HepG2 (cell line): ENCODE results near the gene CYTH1. TPM values are rescaled to one million over a fixed set of nuclear protein-coding genes. Genes with fewer than 3 reads are reported as not detected.

Experiments used
- ATAC-seq: fragments of 200-7000 bp; cut with Tn5 transposase; 3 replicates; pipeline ENCODE4 v1.9.1; 2020; ENCODE audit warnings: mild to moderate bottlenecking, moderate library complexity
- BruUV-seq: library from RNA; stranded (reverse); fragments of 400-500 nt; replicated peaks from 2 replicates; lab custom pipeline; 2021; lab: Mats Ljungman, UMichigan
- CTCF ChIA-PET: fragments of 300-600 bp; formaldehyde crosslinking; extraction: SDS; loops from one replicate; lab custom pipeline; 2021; ENCODE audit warnings: low total read pairs, inconsistent platforms, low intra/inter-chr PET ratio; lab: Yijun Ruan, JAX
- POLR2A ChIA-PET: fragments of 350-600 bp; sonication (Branson Sonifier 250); formaldehyde crosslinking; loops from one replicate; lab custom pipeline; 2020; ENCODE audit warnings: antibody characterized with exemption, inconsistent platforms; lab: Yijun Ruan, JAX
- DNase-seq: peaks from one replicate; pipeline ENCODE4 v3.0.0-alpha.2; 2015; ENCODE audit warnings: low spot score
- FAIRE-seq: peaks from 3 replicates; lab custom pipeline; 2011; peaks lifted over from hg19 to GRCh38; lab: Jason Lieb, UNC
- H2AFZ ChIP-seq: one replicate; pipeline ENCODE4 v1.6.1; 2011; ENCODE audit warnings: low read length, inconsistent platforms
- H3K27ac ChIP-seq: fragments of 300-600 bp; 3 replicates; pipeline ENCODE4 v1.8.0; 2011; ENCODE audit warnings: mixed run types, mild to moderate bottlenecking, mixed read lengths, low read length, inconsistent platforms; ENCODE audit not compliant: insufficient read depth; ENCODE audit errors: extremely low read length
- H3K27me3 ChIP-seq, 2 experiments: fragments of 200-600 bp in 1 of 2; 2 replicates in 1 of 2; 3 replicates in 1 of 2; pipeline versions ENCODE4 v1.6.0 to v1.8.0; 2011; ENCODE audit warnings: low read length in 2 of 2, mild to moderate bottlenecking in 2 of 2, moderate library complexity in 2 of 2, inconsistent platforms in 1 of 2; ENCODE audit not compliant: insufficient read depth in 2 of 2, control insufficient read depth in 1 of 2
- H3K36me3 ChIP-seq, 2 experiments: fragments of 200-600 bp in 1 of 2; replicated peaks in 1 of 2; 2 replicates in 1 of 2; 3 replicates in 1 of 2; pipeline versions ENCODE4 v1.5.1 to v1.8.0; 2011; ENCODE audit warnings: low read length in 2 of 2, inconsistent platforms in 1 of 2; ENCODE audit not compliant: insufficient read depth in 2 of 2, control insufficient read depth in 1 of 2
- H3K4me1 ChIP-seq: 2 replicates; pipeline ENCODE4 v1.5.1; 2012; ENCODE audit warnings: low read length, inconsistent platforms; ENCODE audit not compliant: insufficient read depth
- H3K4me2 ChIP-seq: 2 replicates; pipeline ENCODE4 v1.6.0; 2011; ENCODE audit warnings: low read depth, low read length, inconsistent platforms
- H3K4me3 ChIP-seq, 3 experiments: fragments of 200-600 bp in 1 of 3; sonication (generic), shearing (Covaris generic) in 1 of 3; replicated peaks in 1 of 3; 2 replicates each; pipeline ENCODE4 v1.5.1; 2011 to 2016; ENCODE audit warnings: low read length in 3 of 3, inconsistent platforms in 2 of 3, low read depth in 2 of 3, mild to moderate bottlenecking in 2 of 3, control low read depth in 1 of 3, mixed read lengths in 1 of 3; ENCODE audit not compliant: insufficient read depth in 1 of 3
- H3K79me2 ChIP-seq: one replicate; pipeline ENCODE4 v1.6.1; 2011; ENCODE audit warnings: low read length, inconsistent platforms; ENCODE audit not compliant: insufficient read depth
- H3K9ac ChIP-seq: 2 replicates; pipeline ENCODE4 v1.6.0; 2011; ENCODE audit warnings: mild to moderate bottlenecking, low read depth, low read length, inconsistent platforms; ENCODE audit not compliant: insufficient read depth
- H3K9me3 ChIP-seq: 2 replicates; pipeline ENCODE4 v1.5.1; 2012; ENCODE audit warnings: mild to moderate bottlenecking, low read length
- H4K20me1 ChIP-seq: 2 replicates; pipeline ENCODE4 v1.6.0; 2011; ENCODE audit warnings: inconsistent platforms, mild to moderate bottlenecking, low read length, moderate library complexity; ENCODE audit not compliant: insufficient read depth
- ATF7 ChIP-seq, 2 experiments: fragments of 450-650 bp in 1 of 2; sonication (generic) in 1 of 2; formaldehyde crosslinking in 1 of 2; IDR thresholded peaks; 2 replicates each; pipeline versions ENCODE4 v1.4.0 to v1.6.1; 2016 to 2020; ENCODE audit warnings: antibody characterized with exemption in 1 of 2, mild to moderate bottlenecking in 1 of 2, missing genetic modification reagents in 1 of 2
- CBX2 ChIP-seq, 2 experiments: fragments of 200-600 bp in 1 of 2; sonication (generic); formaldehyde crosslinking in 1 of 2; IDR thresholded peaks; 2 replicates each; pipeline versions ENCODE4 v1.7.0 to v1.8.1; 2018 to 2022; ENCODE audit warnings: low read depth in 2 of 2, low read length in 1 of 2, mild to moderate bottlenecking in 1 of 2, missing genetic modification reagents in 1 of 2
- GFI1 ChIP-seq: sonication (generic); formaldehyde crosslinking; IDR thresholded peaks from 2 replicates; pipeline ENCODE4 v1.5.0; 2020; ENCODE audit warnings: missing genetic modification reagents, mild to moderate bottlenecking, borderline replicate concordance
- HNF4A ChIP-seq: sonication (generic); formaldehyde crosslinking; IDR thresholded peaks from 2 replicates; pipeline ENCODE4 v1.4.0; 2020; ENCODE audit warnings: missing genetic modification reagents
- NKX3-1 ChIP-seq: sonication (generic); formaldehyde crosslinking; IDR thresholded peaks from 2 replicates; pipeline ENCODE4 v1.5.0; 2020; ENCODE audit warnings: missing genetic modification reagents
- RORA ChIP-seq: sonication (generic); formaldehyde crosslinking; IDR thresholded peaks from 2 replicates; pipeline ENCODE4 v1.5.0; 2020; ENCODE audit warnings: mild to moderate bottlenecking, missing genetic modification reagents, moderate library complexity
- THAP8 ChIP-seq: sonication (generic); formaldehyde crosslinking; IDR thresholded peaks from 2 replicates; pipeline ENCODE4 v1.5.1; 2020; ENCODE audit warnings: missing genetic modification reagents, mild to moderate bottlenecking, borderline replicate concordance
- ZBTB1 ChIP-seq: sonication (generic); formaldehyde crosslinking; IDR thresholded peaks from 2 replicates; pipeline ENCODE4 v1.4.0; 2020; ENCODE audit warnings: missing genetic modification reagents, borderline replicate concordance
- ZBTB21 ChIP-seq: sonication (generic); formaldehyde crosslinking; IDR thresholded peaks from 2 replicates; pipeline ENCODE4 v1.4.0; 2020; ENCODE audit warnings: missing genetic modification reagents
- ZNF333 ChIP-seq: sonication (generic); formaldehyde crosslinking; IDR thresholded peaks from 2 replicates; pipeline ENCODE4 v1.4.0; 2020; ENCODE audit warnings: mild to moderate bottlenecking, missing genetic modification reagents, borderline replicate concordance
- ZNF790 ChIP-seq: sonication (generic); formaldehyde crosslinking; IDR thresholded peaks from 2 replicates; pipeline ENCODE4 v1.8.0; 2022; ENCODE audit warnings: missing genetic modification reagents, mild to moderate bottlenecking, borderline replicate concordance
- ZNF891 ChIP-seq: sonication (generic); formaldehyde crosslinking; IDR thresholded peaks from 2 replicates; pipeline ENCODE4 v1.5.0; 2020; ENCODE audit warnings: mild to moderate bottlenecking, missing genetic modification reagents
- whole genome bisulfite sequencing: methylation state at CpG from one replicate; pipeline ENCODE4 v1.1.6; 2017; ENCODE audit warnings: low lambda C conversion rate; 5-methylcytosine and 5-hydroxymethylcytosine counted together
- in situ Hi-C: cut with HindIII; loops from 2 replicates; pipeline ENCODE4 v1.10.0; 2017; ENCODE audit warnings: low pct_unique_long_range_greater_than_20kb; ENCODE audit not compliant: extremely low pct_ligation_motif_present
- intact Hi-C: fragments of 100-400 bp; cut with micrococcal nuclease; formaldehyde crosslinking; loops from one replicate; pipeline ENCODE4 v1.10.0; 2022; ENCODE audit not compliant: unreplicated experiment
- polyA plus RNA-seq, 8 experiments: library from polyadenylated mRNA; depleted of rRNA in 3 of 8; stranded (reverse) in 7 of 8; unstranded in 1 of 8; fragments of >200 nt; fragmentation: Illumina TruSeq in 4 of 8; extraction: Trizol in 4 of 8; gene quantifications; 2 replicates each; pipeline versions ENCODE4 v1.2.1 to v1.2.3, GENCODE V29; 2011 to 2016; ENCODE audit warnings: low read depth in 4 of 8, missing spikeins in 1 of 8, mixed read lengths in 1 of 8; ENCODE audit not compliant: insufficient read depth in 1 of 8
- total RNA-seq, 5 experiments: library from RNA; depleted of rRNA; stranded (reverse); fragments of >200 nt; fragmentation: Illumina TruSeq; extraction: Trizol; gene quantifications; 2 replicates each; pipeline ENCODE4 v1.2.3, GENCODE V29; 2016; ENCODE audit warnings: low read depth in 1 of 5
- TF ChIP-seq, protein P1 (sequence below): sonication (generic); formaldehyde crosslinking; IDR thresholded peaks from 2 replicates; pipeline ENCODE4 v1.5.1; 2020; ENCODE audit warnings: missing genetic modification reagents, mild to moderate bottlenecking, borderline replicate concordance
- TF ChIP-seq, protein P2 (sequence below): sonication (generic); formaldehyde crosslinking; IDR thresholded peaks from 2 replicates; pipeline ENCODE4 v1.4.0; 2020; ENCODE audit warnings: missing genetic modification reagents

CYTH1 gene
- total and polyA plus RNA-seq, 2 of the 13 experiments (the other 11 are each of a cell fraction or from before 2014, with no cell fraction given) = 20.1 to 48.9 TPM

DNA sequence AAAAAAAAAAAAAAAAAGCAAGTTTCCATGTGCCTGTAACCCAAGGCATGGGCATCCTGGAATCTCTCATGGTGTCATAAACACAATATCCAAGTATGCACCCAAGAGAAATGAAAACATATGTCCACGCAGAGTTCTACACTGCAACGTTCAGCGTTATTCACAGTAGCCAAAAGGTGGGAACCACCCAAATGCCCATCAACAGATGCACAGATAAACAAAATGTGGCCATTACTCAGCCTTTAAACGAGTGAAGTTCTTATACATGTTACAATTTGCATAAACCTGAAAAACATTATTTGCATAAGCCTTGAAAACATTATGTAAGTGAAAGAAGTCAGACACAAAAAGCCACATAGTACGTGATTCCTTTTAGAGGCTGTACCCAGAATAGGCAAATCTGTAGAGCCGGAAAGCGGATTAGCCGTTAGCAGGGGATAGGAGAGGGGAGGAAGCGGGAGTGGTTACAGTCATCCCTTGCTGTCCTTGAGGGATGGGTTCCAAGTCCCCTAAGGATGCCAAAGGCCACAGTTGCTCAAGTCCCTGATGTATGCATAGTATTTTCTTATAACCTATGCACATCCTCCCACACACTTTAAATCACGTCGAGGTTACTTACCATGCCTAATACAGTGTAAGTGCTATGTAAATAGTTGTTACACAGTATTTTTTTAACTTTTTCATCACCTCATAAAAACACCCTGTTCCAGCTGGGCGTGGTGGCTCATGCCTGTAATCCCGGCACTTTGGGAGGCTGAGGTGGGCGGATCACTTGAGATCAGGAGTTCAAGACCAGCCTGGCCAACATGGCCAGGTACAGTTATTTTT, 157.5 kb downstream of the CYTH1 start:
- intact Hi-C loops (no loop called here), in situ Hi-C loops (no loop called here)
- ATAC-seq = no peak
- no TSS peak for BruUV-seq
- no peak overlapping the region for H2AFZ ChIP-seq
- H4K20me1 ChIP-seq = no peaks in the 10 kb centered on the region
- H3K27me3 ChIP-seq = peaks cover 0 to 38% of the 10 kb centered on the region in 2 experiments; a peak in 4 of 5 replicates
- no peak for FAIRE-seq
- H3K4me1 ChIP-seq = peaks cover 43% of the 10 kb centered on the region
- no peak overlapping the region for H3K9ac ChIP-seq
- no peak overlapping the region for H3K4me3 ChIP-seq
- ChIA-PET POLR2A (no interaction called here), CTCF (no interaction called here)
- no peaks in the 10 kb centered on the region for H3K36me3 ChIP-seq
- H3K79me2 ChIP-seq = no peaks in the 10 kb centered on the region
- DNase-seq = no peak
- TF ChIP-seq, protein P1, sequence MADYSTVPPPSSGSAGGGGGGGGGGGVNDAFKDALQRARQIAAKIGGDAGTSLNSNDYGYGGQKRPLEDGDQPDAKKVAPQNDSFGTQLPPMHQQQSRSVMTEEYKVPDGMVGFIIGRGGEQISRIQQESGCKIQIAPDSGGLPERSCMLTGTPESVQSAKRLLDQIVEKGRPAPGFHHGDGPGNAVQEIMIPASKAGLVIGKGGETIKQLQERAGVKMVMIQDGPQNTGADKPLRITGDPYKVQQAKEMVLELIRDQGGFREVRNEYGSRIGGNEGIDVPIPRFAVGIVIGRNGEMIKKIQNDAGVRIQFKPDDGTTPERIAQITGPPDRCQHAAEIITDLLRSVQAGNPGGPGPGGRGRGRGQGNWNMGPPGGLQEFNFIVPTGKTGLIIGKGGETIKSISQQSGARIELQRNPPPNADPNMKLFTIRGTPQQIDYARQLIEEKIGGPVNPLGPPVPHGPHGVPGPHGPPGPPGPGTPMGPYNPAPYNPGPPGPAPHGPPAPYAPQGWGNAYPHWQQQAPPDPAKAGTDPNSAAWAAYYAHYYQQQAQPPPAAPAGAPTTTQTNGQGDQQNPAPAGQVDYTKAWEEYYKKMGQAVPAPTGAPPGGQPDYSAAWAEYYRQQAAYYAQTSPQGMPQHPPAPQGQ (CRISPR knock-in tag) = no peak
- no peak for TF ChIP-seq ZBTB1
- no peak for TF ChIP-seq ZNF891 (CRISPR knock-in tag)
- TF ChIP-seq NKX3-1 (CRISPR knock-in tag) = no peak
- TF ChIP-seq ZNF333 (CRISPR knock-in tag) = no peak
- no peak for TF ChIP-seq ATF7 (IDR thresholded peaks at IDR 0.05)
- no peak for TF ChIP-seq ATF7 (CRISPR knock-in tag; IDR thresholded peaks at IDR 0.05)
- 0 out of 2 replicates have a peak, but pooled peaks have one; percentile 6 for TF ChIP-seq HNF4A (CRISPR knock-in tag)
- TF ChIP-seq ZNF790 (CRISPR knock-in tag) = no peak
- no peak for TF ChIP-seq ZBTB21 (CRISPR knock-in tag)
- TF ChIP-seq THAP8 (CRISPR knock-in tag) = no peak
- no peak for TF ChIP-seq RORA (CRISPR knock-in tag)
- TF ChIP-seq, protein P2, sequence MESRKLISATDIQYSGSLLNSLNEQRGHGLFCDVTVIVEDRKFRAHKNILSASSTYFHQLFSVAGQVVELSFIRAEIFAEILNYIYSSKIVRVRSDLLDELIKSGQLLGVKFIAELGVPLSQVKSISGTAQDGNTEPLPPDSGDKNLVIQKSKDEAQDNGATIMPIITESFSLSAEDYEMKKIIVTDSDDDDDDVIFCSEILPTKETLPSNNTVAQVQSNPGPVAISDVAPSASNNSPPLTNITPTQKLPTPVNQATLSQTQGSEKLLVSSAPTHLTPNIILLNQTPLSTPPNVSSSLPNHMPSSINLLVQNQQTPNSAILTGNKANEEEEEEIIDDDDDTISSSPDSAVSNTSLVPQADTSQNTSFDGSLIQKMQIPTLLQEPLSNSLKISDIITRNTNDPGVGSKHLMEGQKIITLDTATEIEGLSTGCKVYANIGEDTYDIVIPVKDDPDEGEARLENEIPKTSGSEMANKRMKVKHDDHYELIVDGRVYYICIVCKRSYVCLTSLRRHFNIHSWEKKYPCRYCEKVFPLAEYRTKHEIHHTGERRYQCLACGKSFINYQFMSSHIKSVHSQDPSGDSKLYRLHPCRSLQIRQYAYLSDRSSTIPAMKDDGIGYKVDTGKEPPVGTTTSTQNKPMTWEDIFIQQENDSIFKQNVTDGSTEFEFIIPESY (CRISPR knock-in tag) = peak; percentile 65; the same call in 1 of the 2 replicates
- TF ChIP-seq GFI1 (CRISPR knock-in tag) = no peak
- no peak for TF ChIP-seq CBX2 (IDR thresholded peaks at IDR 0.05; ENCODE audit: low read depth, low read length)
- TF ChIP-seq CBX2 (CRISPR knock-in tag; IDR thresholded peaks at IDR 0.05; ENCODE audit: low read depth) = no peak
- H3K27ac ChIP-seq = no peak overlapping the region
- H3K9me3 ChIP-seq = no peaks in the 10 kb centered on the region
- H3K4me2 ChIP-seq = no peak overlapping the region
- 34% methylated on average over 14 of the region's 14 CpGs for WGBS
